Measurements from ENCODE around the gene RPLP1.
A peak's percentile ranks its signal among the peaks of the same experiment; 100 is the strongest.
"Not testable (repeated sequence)": the region's sequence is repeated elsewhere in the genome, so short reads cannot be mapped to it uniquely, and the experiment has no call there.

RPLP1 gene

GRCh38 chr15:69443032-69443611 lies 9.5 kb upstream of the RPLP1 start:
- Histone ChIP-seq H3K4me1 (ENCODE audit: insufficient read depth, low read length) (no peaks in the 10 kb centered on the region), H3K9ac (ENCODE audit: low read depth, low read length) (no peak overlapping the region), H3K27ac (ENCODE audit: low read length) (no peak overlapping the region), H3K27me3 (ENCODE audit: insufficient read depth, low read length) (no peaks in the 10 kb centered on the region), H3K36me3 (ENCODE audit: insufficient read depth, low read depth, low read length) (peaks cover 98% of the 10 kb centered on the region), H3K4me3 (ENCODE audit: low read length) (no peak overlapping the region), H3K9me3 (ENCODE audit: insufficient read depth, low read depth, low read length) (no peaks in the 10 kb centered on the region)

DNA sequence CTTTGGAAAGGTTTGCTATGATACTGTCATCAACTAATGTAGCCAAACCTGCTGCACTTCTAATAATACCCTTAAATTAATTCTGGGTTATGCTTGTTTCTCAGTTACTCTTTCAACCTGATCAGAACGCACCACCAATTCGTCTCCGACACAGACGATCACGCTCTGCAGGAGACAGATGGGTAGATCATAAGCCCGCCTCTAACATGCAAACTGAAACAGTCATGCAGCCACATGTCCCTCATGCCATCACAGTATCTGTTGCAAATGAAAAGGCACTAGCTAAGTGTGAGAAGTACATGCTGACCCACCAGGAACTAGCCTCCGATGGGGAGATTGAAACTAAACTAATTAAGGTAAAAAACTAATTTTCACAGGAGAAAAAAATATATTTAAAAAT lies 7.9 kb upstream of the RPLP1 start:
- no peaks in the 10 kb centered on the region for H3K9me3 ChIP-seq (ENCODE audit: insufficient read depth, low read depth, low read length)
- peaks cover 87% of the 10 kb centered on the region for H3K36me3 ChIP-seq (ENCODE audit: insufficient read depth, low read depth, low read length)
- H3K9ac ChIP-seq (ENCODE audit: low read depth, low read length), result no peak overlapping the region
- no peak overlapping the region for H3K27ac ChIP-seq (ENCODE audit: low read length)
- no peak overlapping the region for H3K4me3 ChIP-seq (ENCODE audit: low read length)
- no peaks in the 10 kb centered on the region for H3K4me1 ChIP-seq (ENCODE audit: insufficient read depth, low read length)
- no peaks in the 10 kb centered on the region for H3K27me3 ChIP-seq (ENCODE audit: insufficient read depth, low read length)

DNA sequence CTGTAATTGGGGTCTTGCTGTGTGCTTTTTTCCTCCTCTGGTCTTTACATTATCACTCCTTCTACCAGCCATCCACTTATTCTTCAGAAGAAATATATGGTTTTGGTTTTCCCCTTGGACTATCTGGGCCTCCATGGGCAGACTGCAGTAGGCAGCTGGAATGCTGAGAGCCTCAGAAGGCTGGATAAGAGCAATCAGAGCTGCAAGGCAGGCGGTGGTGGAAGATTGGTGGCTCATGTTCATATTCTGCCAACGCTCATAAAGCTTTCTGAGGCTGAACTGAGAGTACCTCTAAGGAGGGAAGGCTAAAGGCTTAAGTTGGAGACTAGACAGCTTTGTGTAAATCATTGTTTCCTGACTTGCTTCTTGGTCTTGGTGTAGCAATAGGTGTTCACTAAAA lies 5.7 kb upstream of the RPLP1 start:
- no peak overlapping the region for H3K27ac ChIP-seq (ENCODE audit: low read length)
- H3K9me3 ChIP-seq (ENCODE audit: insufficient read depth, low read depth, low read length), result no peaks in the 10 kb centered on the region
- H3K9ac ChIP-seq (ENCODE audit: low read depth, low read length), result no peak overlapping the region
- H3K4me3 ChIP-seq (ENCODE audit: low read length), result no peak overlapping the region
- H3K27me3 ChIP-seq (ENCODE audit: insufficient read depth, low read length), result no peaks in the 10 kb centered on the region
- H3K36me3 ChIP-seq (ENCODE audit: insufficient read depth, low read depth, low read length), result peaks cover 65% of the 10 kb centered on the region
- H3K4me1 ChIP-seq (ENCODE audit: insufficient read depth, low read length), result peaks cover 4% of the 10 kb centered on the region; the same call in 1 of the 2 replicates

- H3K9me3 ChIP-seq (ENCODE audit: insufficient read depth, low read depth, low read length); H3K27ac ChIP-seq (ENCODE audit: low read length); H3K4me3 ChIP-seq (ENCODE audit: low read length); H3K27me3 ChIP-seq (ENCODE audit: insufficient read depth, low read length); H3K9ac ChIP-seq (ENCODE audit: low read depth, low read length): not testable (repeated sequence)
- Histone ChIP-seq H3K36me3 (ENCODE audit: insufficient read depth, low read depth, low read length) (peaks cover 56% of the 10 kb centered on the region), H3K4me1 (ENCODE audit: insufficient read depth, low read length) (peaks cover 10% of the 10 kb centered on the region; the same call in 1 of the 2 replicates)
Measured at GRCh38 chr15:69450221-69450620, 2.4 kb upstream of the RPLP1 start.

DNA sequence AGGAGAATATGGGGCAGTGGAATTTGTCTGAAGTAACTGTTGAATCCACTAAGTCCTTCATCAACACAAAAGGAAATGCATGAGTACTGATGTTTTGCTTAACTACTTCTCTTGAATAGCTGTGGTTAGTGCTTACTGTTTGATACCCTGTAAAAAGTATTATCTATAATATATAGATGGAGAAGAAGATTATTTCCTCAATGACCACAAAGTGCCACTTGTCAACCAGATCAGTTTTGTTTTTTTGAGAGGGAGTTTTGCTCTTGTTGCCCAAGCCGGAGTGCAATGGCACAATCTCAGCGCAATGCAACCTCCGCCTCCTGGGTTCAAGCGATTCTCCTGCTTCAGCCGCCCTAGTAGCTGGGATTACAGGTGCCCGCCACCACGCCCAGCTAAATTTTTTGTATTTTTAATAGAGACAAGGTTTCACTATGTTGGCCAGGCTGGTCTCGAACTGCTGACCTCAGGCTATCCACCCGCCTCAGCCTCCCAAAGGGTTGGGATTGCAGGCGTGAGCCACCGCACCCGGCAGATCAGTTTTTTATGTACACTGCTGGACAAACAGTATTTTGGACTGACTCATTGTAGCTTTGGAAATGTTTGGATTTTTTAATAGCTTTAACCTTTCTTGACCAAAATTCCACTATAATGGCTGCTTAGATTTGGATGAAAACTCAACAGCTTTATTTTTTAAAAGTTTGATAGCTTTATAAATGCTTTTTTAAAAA lies 1.5 kb upstream of the RPLP1 start:
- H3K36me3 ChIP-seq (ENCODE audit: insufficient read depth, low read depth, low read length), result peaks cover 56% of the 10 kb centered on the region
- no peak overlapping the region; the same call in 1 of the 2 replicates for H3K9ac ChIP-seq (ENCODE audit: low read depth, low read length)
- H3K4me3 ChIP-seq (ENCODE audit: low read length), result peak overlapping the region; percentile 98; the same call in 1 of the 2 replicates
- H3K4me1 ChIP-seq (ENCODE audit: insufficient read depth, low read length), result peaks cover 10% of the 10 kb centered on the region; the same call in 1 of the 2 replicates
- no peaks in the 10 kb centered on the region for H3K9me3 ChIP-seq (ENCODE audit: insufficient read depth, low read depth, low read length)
- H3K27me3 ChIP-seq (ENCODE audit: insufficient read depth, low read length), result no peaks in the 10 kb centered on the region
- H3K27ac ChIP-seq (ENCODE audit: low read length), result no peak overlapping the region

- peak overlapping the region; percentile 99 for H3K9ac ChIP-seq (ENCODE audit: low read depth, low read length)
- no peaks in the 10 kb centered on the region for H3K9me3 ChIP-seq (ENCODE audit: insufficient read depth, low read depth, low read length)
- peak overlapping the region; percentile 18 for H3K27ac ChIP-seq (ENCODE audit: low read length)
- peaks cover 56% of the 10 kb centered on the region for H3K36me3 ChIP-seq (ENCODE audit: insufficient read depth, low read depth, low read length)
- peaks cover 10% of the 10 kb centered on the region; the same call in 1 of the 2 replicates for H3K4me1 ChIP-seq (ENCODE audit: insufficient read depth, low read length)
- H3K27me3 ChIP-seq (ENCODE audit: insufficient read depth, low read length), result no peaks in the 10 kb centered on the region
- peak overlapping the region; percentile 98 for H3K4me3 ChIP-seq (ENCODE audit: low read length)
Measured at GRCh38 chr15:69451951-69452691, 497 bp upstream of the RPLP1 start.

DNA sequence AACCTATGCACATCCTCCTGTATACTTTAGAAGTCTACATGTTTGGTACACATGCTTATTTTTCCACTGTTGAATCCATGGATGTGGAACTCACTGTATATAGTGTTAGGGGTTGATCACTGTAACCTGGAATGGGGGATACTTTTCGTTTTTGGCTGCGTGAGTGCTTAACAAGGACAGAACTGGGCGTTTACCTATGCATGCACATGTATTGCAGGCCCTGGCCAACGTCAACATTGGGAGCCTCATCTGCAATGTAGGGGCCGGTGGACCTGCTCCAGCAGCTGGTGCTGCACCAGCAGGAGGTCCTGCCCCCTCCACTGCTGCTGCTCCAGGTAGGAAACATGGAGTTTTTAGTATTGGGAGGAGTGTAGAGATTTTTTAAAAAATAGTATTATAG lies 2.3 kb downstream of the RPLP1 start:
- Histone ChIP-seq H3K9me3 (ENCODE audit: insufficient read depth, low read depth, low read length) (no peaks in the 10 kb centered on the region), H3K36me3 (ENCODE audit: insufficient read depth, low read depth, low read length) (peaks cover 42% of the 10 kb centered on the region), H3K9ac (ENCODE audit: low read depth, low read length) (peak overlapping the region; percentile 99; the same call in 1 of the 2 replicates), H3K27me3 (ENCODE audit: insufficient read depth, low read length) (no peaks in the 10 kb centered on the region), H3K4me1 (ENCODE audit: insufficient read depth, low read length) (peaks cover 10% of the 10 kb centered on the region; the same call in 1 of the 2 replicates), H3K4me3 (ENCODE audit: low read length) (peak overlapping the region; percentile 98), H3K27ac (ENCODE audit: low read length) (no peak overlapping the region)

DNA sequence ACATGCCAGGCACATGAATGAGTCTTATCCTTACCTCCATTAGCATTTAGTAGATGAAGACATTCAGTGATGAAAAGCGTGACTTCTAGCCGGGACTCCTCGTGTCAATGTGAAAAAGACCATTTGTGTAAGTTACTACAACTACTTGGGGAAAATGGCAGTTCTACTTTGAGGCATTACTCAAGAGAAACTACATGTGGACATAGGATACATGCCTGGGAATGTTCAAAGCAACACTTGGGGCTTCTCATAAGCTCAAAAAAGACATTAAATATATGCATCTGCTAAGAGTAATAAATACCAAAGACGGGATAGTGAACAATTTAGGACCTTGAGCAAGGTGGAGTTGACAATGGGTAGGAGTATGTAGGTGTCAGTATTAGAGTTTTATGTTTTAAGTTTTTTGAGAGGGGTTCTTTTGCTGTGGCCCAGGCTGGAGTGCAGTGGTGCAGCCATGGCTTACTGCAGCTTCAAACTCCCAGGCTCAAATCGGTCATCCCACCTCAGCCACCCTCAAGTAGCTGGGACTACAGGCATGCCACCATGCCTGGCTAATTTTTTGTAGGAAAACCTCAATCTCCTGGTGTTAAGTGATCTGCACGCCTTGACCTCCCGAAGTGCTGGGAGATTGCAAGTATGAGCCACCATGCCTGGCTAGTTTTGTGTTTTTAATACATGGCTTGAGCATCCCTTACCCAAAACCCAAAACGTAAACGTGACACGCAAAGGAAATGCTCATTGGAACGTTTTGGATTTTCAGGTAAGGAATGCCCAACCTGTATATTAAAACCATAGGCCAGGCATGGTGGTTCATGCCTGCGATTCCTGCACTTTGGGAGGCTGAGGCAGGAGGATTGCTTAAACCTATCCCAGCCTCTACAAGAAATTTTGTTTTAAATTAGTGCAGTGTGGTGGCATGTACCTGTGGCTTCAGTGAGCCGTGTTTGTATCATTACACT lies 3.9 kb downstream of the RPLP1 start:
- H3K36me3 ChIP-seq (ENCODE audit: insufficient read depth, low read depth, low read length), result peaks cover 42% of the 10 kb centered on the region
- H3K27me3 ChIP-seq (ENCODE audit: insufficient read depth, low read length), result no peaks in the 10 kb centered on the region
- H3K9me3 ChIP-seq (ENCODE audit: insufficient read depth, low read depth, low read length), result no peaks in the 10 kb centered on the region
- no peak overlapping the region for H3K9ac ChIP-seq (ENCODE audit: low read depth, low read length)
- peaks cover 10% of the 10 kb centered on the region; the same call in 1 of the 2 replicates for H3K4me1 ChIP-seq (ENCODE audit: insufficient read depth, low read length)
- no peak overlapping the region for H3K27ac ChIP-seq (ENCODE audit: low read length)
- peak overlapping the region; percentile 21; the same call in 1 of the 2 replicates for H3K4me3 ChIP-seq (ENCODE audit: low read length)

DNA sequence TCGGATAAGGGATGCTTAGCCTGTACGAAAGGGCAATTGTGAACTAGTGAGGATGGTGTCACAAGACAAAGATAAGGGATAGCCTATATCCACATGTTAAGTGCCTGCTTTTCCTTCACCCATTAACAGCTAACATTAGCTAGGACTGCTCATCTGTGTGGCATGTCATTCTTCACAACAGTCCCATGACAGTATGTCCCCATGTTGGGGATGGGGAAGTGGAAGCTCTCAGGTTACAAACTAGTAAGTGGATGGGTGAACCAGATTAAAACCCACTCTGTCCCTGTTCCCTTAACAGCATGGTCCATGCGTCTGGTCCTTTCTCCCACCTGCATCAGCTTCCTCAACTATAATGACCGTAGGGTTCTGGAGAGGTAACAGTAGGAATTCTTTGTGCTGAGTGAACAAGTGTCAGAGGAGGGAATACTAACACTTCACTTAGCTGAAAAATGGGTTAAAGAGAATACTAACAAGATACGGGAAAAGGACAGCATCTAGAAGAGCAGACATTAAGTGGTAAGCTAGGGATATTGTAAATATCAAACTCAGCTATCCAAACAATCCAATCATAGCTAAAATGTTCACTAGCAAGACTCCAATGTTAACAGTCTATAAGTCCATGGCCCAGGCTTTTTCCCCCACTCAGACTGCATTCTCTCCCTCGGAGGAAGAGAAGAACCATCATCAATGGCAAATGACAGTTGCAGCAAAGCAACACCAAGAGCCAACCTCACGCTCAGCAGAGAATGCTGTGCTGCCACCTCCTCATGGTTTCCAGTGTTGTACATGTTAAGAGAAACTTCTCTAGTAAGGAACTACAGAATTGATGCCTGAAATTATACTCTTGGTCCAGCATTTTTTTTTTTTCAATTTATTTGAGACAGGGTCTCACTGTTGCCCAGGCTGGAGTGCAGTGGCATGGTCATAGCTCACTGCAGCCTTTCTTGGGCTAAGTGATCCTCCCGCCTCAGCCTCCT lies 5.0 kb downstream of the RPLP1 start:
- Histone ChIP-seq H3K4me1 (ENCODE audit: insufficient read depth, low read length) (peaks cover 6% of the 10 kb centered on the region; the same call in 1 of the 2 replicates), H3K36me3 (ENCODE audit: insufficient read depth, low read depth, low read length) (peaks cover 42% of the 10 kb centered on the region), H3K9me3 (ENCODE audit: insufficient read depth, low read depth, low read length) (no peaks in the 10 kb centered on the region), H3K9ac (ENCODE audit: low read depth, low read length) (no peak overlapping the region), H3K27me3 (ENCODE audit: insufficient read depth, low read length) (0 out of 2 replicates have a peak, but pooled peaks cover 4% of the 10 kb centered on the region), H3K4me3 (ENCODE audit: low read length) (no peak overlapping the region), H3K27ac (ENCODE audit: low read length) (no peak overlapping the region)

- Histone ChIP-seq H3K36me3 (ENCODE audit: insufficient read depth, low read depth, low read length) (peaks cover 32% of the 10 kb centered on the region), H3K9me3 (ENCODE audit: insufficient read depth, low read depth, low read length) (no peaks in the 10 kb centered on the region), H3K4me3 (ENCODE audit: low read length) (no peak overlapping the region), H3K9ac (ENCODE audit: low read depth, low read length) (no peak overlapping the region), H3K27ac (ENCODE audit: low read length) (no peak overlapping the region), H3K27me3 (ENCODE audit: insufficient read depth, low read length) (0 out of 2 replicates have a peak, but pooled peaks cover 4% of the 10 kb centered on the region), H3K4me1 (ENCODE audit: insufficient read depth, low read length) (peaks cover 12% of the 10 kb centered on the region; the same call in 1 of the 2 replicates)
Measured at GRCh38 chr15:69459066-69459465, 6.4 kb downstream of the RPLP1 start.

Measured in iPS-20b (cell line).